ENCODE results near the gene SKIC8.

Gene SKIC8

GRCh38 chr15:78313383-78313782 lies 14.0 kb upstream of the SKIC8 start:
- DNase-seq (ENCODE audit: low spot score) = no peak
- no peak for TF ChIP-seq CTCF (IDR thresholded peaks at IDR 0.05; ENCODE audit: extremely low read depth, missing control alignments)

DNA sequence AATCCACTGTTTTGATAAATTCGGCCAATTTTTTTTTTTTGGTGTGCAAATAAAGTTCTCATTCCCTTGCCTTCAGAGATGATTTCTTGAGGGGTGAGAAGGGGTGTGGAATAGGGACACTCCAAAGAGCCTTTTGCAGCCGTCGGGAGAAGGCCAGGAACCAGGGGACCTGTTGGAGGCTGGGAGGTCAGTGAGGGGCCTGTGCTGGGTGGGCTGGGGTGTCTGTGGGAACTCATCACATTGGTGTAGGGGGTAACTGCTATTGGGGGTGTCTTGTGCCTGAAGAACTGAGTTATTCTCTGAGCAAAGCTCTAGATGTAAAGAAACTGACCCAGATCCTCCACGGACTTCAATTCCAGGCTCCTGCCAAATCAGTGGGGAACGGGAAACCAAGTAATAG lies 13.5 kb upstream of the SKIC8 start:
- no peak for TF ChIP-seq CTCF (IDR thresholded peaks at IDR 0.05; ENCODE audit: extremely low read depth, missing control alignments)
- no peak for DNase-seq (ENCODE audit: low spot score)

DNA sequence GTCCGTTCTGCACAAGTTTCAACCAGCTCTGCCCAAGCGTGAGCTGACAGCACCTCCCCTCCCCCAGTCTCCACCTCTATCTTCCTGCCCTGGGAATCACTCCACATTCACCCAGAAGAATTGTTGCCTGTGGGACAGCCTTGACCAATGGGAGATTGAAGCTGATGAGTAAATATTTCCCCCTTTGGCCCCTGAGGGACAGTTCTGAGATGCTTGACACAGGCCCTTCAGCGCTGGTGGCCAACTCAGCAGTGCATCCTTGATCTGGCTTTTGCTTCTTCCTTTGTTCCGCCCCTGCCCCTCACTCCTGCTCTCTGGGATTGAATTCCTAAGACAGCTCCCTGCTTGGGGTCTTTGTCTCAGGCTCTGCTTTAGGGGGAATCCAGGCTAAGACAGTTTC lies 13.1 kb upstream of the SKIC8 start:
- no peak for DNase-seq (ENCODE audit: low spot score)
- no peak for TF ChIP-seq CTCF (IDR thresholded peaks at IDR 0.05; ENCODE audit: extremely low read depth, missing control alignments)

DNA sequence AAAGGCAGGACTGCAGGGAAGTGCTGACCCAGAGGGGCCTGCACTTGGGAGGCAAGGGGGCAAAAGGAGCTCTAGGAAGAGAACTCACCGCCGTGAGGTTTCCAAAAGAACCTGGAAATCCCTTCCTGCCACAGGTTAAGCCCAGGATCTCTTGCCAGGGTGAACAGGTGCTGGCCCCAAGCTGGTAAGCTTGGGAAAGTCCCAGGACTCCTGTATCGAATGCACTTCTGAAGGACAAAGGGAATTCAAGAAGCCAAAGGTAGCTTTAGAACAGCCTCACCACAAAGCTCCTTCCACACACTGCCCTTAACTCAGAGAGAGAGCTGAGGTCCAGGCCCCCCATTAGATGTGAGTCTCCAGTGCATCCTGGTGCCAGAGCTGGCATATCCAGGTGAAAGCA lies 11.9 kb upstream of the SKIC8 start:
- no peak for DNase-seq (ENCODE audit: low spot score)
- TF ChIP-seq CTCF (IDR thresholded peaks at IDR 0.05; ENCODE audit: extremely low read depth, missing control alignments) = no peak

DNA sequence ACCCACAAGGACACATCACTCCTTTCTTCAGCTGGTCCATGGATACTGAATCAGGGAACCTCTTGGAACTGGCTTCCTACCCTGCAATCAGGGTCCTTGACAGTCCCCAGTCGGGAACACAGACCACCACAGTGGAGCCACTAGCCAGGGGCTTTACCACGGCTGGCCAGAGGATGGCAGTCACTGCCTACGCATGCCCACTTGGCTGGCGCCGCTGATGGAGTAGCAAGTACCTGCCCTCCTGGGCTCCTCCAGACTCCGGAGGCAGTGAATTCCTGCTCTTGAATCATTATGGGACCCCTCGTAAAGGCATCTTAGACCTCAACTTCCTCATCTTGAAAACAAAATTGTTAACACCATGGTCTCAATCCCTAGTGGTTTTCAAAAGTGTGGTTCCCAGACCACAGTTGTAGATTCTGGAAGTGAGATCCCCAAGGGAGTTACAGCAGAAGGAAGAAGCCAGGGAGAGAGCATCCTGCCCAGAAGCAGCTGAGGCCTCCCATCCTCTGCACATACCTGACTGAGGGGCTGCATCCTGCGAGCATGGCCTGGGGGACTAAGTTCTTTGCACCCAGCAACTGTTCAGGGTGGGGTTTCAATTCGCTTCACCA lies 9.1 kb upstream of the SKIC8 start:
- peak; percentile 66 for TF ChIP-seq CTCF (IDR thresholded peaks at IDR 0.05; ENCODE audit: extremely low read depth, missing control alignments)

DNA sequence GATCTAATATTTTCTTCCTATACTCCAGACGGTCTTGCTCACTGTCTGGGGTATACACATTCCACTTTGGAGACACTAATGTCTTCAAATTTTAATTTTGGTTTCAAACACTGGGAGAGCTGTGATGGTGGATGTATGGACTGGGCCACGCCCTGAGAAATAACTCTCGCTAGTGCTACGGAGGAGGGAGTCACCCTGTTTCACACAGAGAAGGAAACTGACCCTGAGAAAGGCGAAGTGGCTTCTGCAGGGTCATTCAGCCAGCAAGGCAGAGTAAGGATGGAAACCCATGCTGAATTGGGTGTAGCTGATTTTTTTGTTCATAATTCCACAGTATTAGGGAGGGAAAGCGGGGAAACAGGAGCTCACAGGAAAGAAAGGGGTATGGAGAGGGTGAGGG lies 8.6 kb upstream of the SKIC8 start:
- DNase-seq (ENCODE audit: low spot score) = no peak
- no peak for TF ChIP-seq CTCF (IDR thresholded peaks at IDR 0.05; ENCODE audit: extremely low read depth, missing control alignments)

More for the DNA sequence above, 9.1 kb upstream of the SKIC8 start:
- peak; percentile 75 for DNase-seq (ENCODE audit: low spot score)

GRCh38 chr15:78306176-78306774 lies 6.9 kb upstream of the SKIC8 start:
- TF ChIP-seq CTCF (IDR thresholded peaks at IDR 0.05; ENCODE audit: extremely low read depth, missing control alignments) = no peak
- no peak for DNase-seq (ENCODE audit: low spot score)
